HG03439 (cell line): ENCODE data around the gene ZNF607.

ENCODE experiments used
- ATAC-seq: cut with Tn5 transposase; IDR thresholded peaks from one replicate; pipeline ENCODE4 v1.9.1; 2021; ENCODE audit warnings: mild to moderate bottlenecking, moderate library complexity; ENCODE audit not compliant: unreplicated experiment

ZNF607 gene

DNA sequence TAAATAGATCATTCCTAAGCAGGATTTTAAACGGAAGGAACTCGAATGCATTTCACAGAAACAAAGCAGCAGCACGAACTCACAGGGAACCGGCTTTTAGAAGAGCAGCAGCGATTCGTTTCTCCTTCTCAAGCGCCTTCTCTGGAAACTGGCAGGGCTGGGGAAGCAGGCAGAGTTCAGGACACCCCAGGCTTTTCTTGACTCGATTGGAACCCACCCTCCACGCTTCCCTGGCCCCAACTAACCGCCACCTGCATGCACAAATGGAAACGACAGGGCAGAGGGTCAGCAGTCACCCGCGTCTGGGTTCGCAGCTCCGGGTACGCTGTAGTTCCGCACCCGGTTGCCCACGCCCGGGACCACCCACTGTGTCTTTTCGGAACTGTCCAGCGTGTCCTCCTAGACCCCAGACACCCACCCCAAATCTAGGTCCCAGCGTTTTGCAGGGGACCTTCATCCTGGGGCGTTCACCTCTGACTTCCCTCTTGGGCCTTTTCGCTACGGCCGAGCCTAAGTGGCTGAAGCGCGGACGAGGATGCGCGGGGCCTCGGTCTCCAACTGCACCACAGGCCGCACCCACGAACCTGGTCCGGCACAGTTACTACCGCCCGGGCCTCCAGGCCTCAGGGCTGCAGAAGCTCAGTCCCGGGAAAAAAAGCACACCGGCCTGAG lies 64.8 kb downstream of the ZNF607 start:
- peak; percentile 44 for ATAC-seq

DNA sequence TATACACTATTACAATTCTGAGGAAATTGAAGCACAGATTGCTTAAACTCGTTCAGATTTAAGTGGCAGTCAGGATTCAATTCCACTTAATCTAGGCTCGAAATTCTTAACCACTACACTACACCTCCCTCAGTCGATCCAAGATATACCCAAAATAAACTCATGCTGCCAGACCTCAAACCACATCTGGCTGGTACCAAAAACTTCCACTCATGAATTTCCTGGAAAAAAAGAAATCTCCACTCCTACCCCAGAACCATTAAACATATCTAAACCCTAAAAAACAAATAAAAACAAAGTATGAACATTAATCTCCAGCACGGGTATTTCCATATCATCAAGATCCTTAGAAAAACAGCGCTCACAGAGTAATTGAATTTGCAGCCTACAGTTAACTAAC lies 65.4 kb downstream of the ZNF607 start:
- no peak for ATAC-seq
